K562 (cell line): ENCODE data around the gene CYFIP2. TPM values are rescaled to one million over a fixed set of nuclear protein-coding genes. Genes with fewer than 3 reads are reported as not detected.

Experiments used
- ATAC-seq: fragments of 200-7000 bp; cut with Tn5 transposase; 3 replicates; pipeline ENCODE4 v1.9.1; 2020; ENCODE audit warnings: moderate library complexity
- BruUV-seq: library from RNA; stranded (reverse); fragments of 400-500 nt; replicated peaks from 2 replicates; lab custom pipeline; 2021; lab: Mats Ljungman, UMichigan
- CTCF ChIA-PET: fragments of 300-600 bp; formaldehyde crosslinking; extraction: SDS; loops from one replicate; lab custom pipeline; 2021; ENCODE audit warnings: low intra/inter-chr PET ratio; lab: Yijun Ruan, JAX
- POLR2A ChIA-PET: fragments of 300-600, 350-650 bp; sonication (Branson Sonifier 250); formaldehyde crosslinking; extraction: SDS; loops from one replicate; lab custom pipeline; 2021; ENCODE audit warnings: antibody characterized with exemption, inconsistent platforms; lab: Yijun Ruan, JAX
- DNase-seq, 4 experiments: peaks; one replicate each; pipeline versions ENCODE4 v3.0.0 to v3.0.0-alpha.2; 2011 to 2018; ENCODE audit warnings: low spot score in 3 of 4, mixed read lengths in 3 of 4; ENCODE audit errors: extremely low read depth in 1 of 4
- FAIRE-seq: peaks from 2 replicates; lab custom pipeline; 2011; peaks lifted over from hg19 to GRCh38; lab: Jason Lieb, UNC
- H2AFZ ChIP-seq: 2 replicates; pipeline ENCODE4 v1.6.0; 2011; ENCODE audit warnings: low read depth, low read length, control low read depth, inconsistent platforms
- H3K27ac ChIP-seq: fragments of 200-600 bp; 3 replicates; pipeline ENCODE4 v1.8.0; 2011; ENCODE audit warnings: low read depth, mild to moderate bottlenecking, control low read depth, inconsistent platforms, low read length, moderate library complexity, mixed read lengths; ENCODE audit errors: extremely low read depth
- H3K27me3 ChIP-seq, 2 experiments: fragments of 300-600 bp in 1 of 2; 2 replicates in 1 of 2; 3 replicates in 1 of 2; pipeline versions ENCODE4 v1.6.0 to v1.8.0; 2011; ENCODE audit warnings: inconsistent platforms in 2 of 2, low read length in 2 of 2, mild to moderate bottlenecking in 1 of 2, mixed read lengths in 1 of 2, moderate library complexity in 1 of 2; ENCODE audit not compliant: control insufficient read depth in 2 of 2, insufficient read depth in 2 of 2
- H3K36me3 ChIP-seq: fragments of 300-600 bp; 3 replicates; pipeline ENCODE4 v1.8.0; 2011; ENCODE audit warnings: mild to moderate bottlenecking, low read length, inconsistent platforms; ENCODE audit not compliant: control insufficient read depth, insufficient read depth
- H3K4me1 ChIP-seq, 2 experiments: fragments of 200-600 bp in 1 of 2; replicated peaks in 1 of 2; 2 replicates in 1 of 2; 3 replicates in 1 of 2; pipeline versions ENCODE4 v1.5.1 to v1.8.0; 2011; ENCODE audit warnings: inconsistent platforms in 2 of 2, low read length in 2 of 2, mild to moderate bottlenecking in 1 of 2, mixed read lengths in 1 of 2, moderate library complexity in 1 of 2; ENCODE audit not compliant: control insufficient read depth in 2 of 2, insufficient read depth in 2 of 2
- H3K4me2 ChIP-seq: 2 replicates; pipeline ENCODE4 v1.6.1; 2011; ENCODE audit warnings: low read length, control low read depth, inconsistent platforms, mixed read lengths; ENCODE audit not compliant: insufficient read depth
- H3K4me3 ChIP-seq: fragments of 200-600 bp; sonication (generic), shearing (Covaris generic); 2 replicates; pipeline ENCODE4 v1.5.1; 2016; ENCODE audit warnings: control low read depth, inconsistent platforms
- H3K79me2 ChIP-seq: fragments of 200-600 bp; 3 replicates; pipeline ENCODE4 v1.8.0; 2011; ENCODE audit warnings: low read length, inconsistent platforms; ENCODE audit not compliant: control insufficient read depth, insufficient read depth
- H3K9ac ChIP-seq, 2 experiments: 2 replicates each; pipeline versions ENCODE4 v1.6.0 to v1.6.1; 2011; ENCODE audit warnings: low read depth in 2 of 2, low read length in 2 of 2, control low read depth in 1 of 2, inconsistent platforms in 1 of 2, mild to moderate bottlenecking in 1 of 2, mixed read lengths in 1 of 2; ENCODE audit not compliant: insufficient read depth in 1 of 2
- H3K9me1 ChIP-seq: one replicate; pipeline ENCODE4 v1.6.0; 2011; ENCODE audit warnings: inconsistent platforms, mild to moderate bottlenecking, low read length, moderate library complexity; ENCODE audit not compliant: control insufficient read depth, insufficient read depth
- H3K9me3 ChIP-seq: replicated peaks from 2 replicates; pipeline ENCODE4 v1.5.1; 2011; ENCODE audit warnings: low read depth, low read length, inconsistent platforms; ENCODE audit not compliant: control insufficient read depth, insufficient read depth
- H4K20me1 ChIP-seq: replicated peaks from 2 replicates; pipeline ENCODE4 v1.6.1; 2011; ENCODE audit warnings: low read length, inconsistent platforms, mixed read lengths; ENCODE audit not compliant: control insufficient read depth, insufficient read depth
- FOXK1 ChIP-seq: sonication (generic); formaldehyde crosslinking; IDR thresholded peaks from 2 replicates; pipeline ENCODE4 v1.8.0; 2022; ENCODE audit warnings: missing genetic modification reagents, mild to moderate bottlenecking, borderline replicate concordance
- IRF2 ChIP-seq: sonication (generic); formaldehyde crosslinking; IDR thresholded peaks from 2 replicates; pipeline ENCODE4 v1.8.1; 2022; ENCODE audit warnings: mild to moderate bottlenecking, missing genetic modification reagents
- KLF6 ChIP-seq: fragments of 250-450 bp; sonication (Bioruptor Pico); IDR thresholded peaks from 2 replicates; pipeline ENCODE4 v1.4.0; 2020; ENCODE audit warnings: mild to moderate bottlenecking, moderate library complexity, borderline replicate concordance
- NFIC ChIP-seq: fragments of 450-650 bp; IDR thresholded peaks from 2 replicates; pipeline ENCODE4 v1.6.1; 2017; ENCODE audit warnings: mild to moderate bottlenecking, inconsistent platforms
- PHB ChIP-seq: fragments of 250-450 bp; sonication (Bioruptor Pico); IDR thresholded peaks from 2 replicates; pipeline ENCODE4 v1.5.0; 2021
- RBM22 ChIP-seq: fragments of 200-400 bp; formaldehyde crosslinking; IDR thresholded peaks from 2 replicates; pipeline ENCODE4 v1.6.1; 2018; ENCODE audit warnings: low read length, low read depth; ENCODE audit not compliant: poor library complexity, severe bottlenecking
- SP1 ChIP-seq: sonication (generic); formaldehyde crosslinking; IDR thresholded peaks from 2 replicates; pipeline ENCODE4 v1.8.1; 2022; ENCODE audit warnings: mild to moderate bottlenecking, missing genetic modification reagents
- ZNF77 ChIP-seq: fragments of 250-450 bp; sonication (Bioruptor Pico); IDR thresholded peaks from 2 replicates; pipeline ENCODE4 v1.5.0; 2020
- WGBS: fragments of 100-300 bp; shearing (Covaris generic); methylation state at CpG from one replicate; pipeline ENCODE4 v1.1.6; 2016; ENCODE audit warnings: low coverage, mixed read lengths; ENCODE audit not compliant: insufficient coverage; ENCODE audit errors: missing lambda C conversion rate; 5-methylcytosine and 5-hydroxymethylcytosine counted together
- in situ Hi-C: fragments of 300-500 bp; cut with MboI; formaldehyde crosslinking; loops from 4 replicates; pipeline ENCODE4 v1.15.0; 2018; ENCODE audit warnings: inconsistent platforms, mixed read lengths
- intact Hi-C: fragments of 100-400 bp; cut with micrococcal nuclease; formaldehyde crosslinking; loops from 2 replicates; pipeline ENCODE4 v1.14.2; 2022
- polyA plus RNA-seq, 8 experiments: library from polyadenylated mRNA; depleted of rRNA in 4 of 8; stranded (reverse) in 5 of 8; unstranded in 3 of 8; fragments of >200 nt; fragmentation: Nextera tagmentation in 2 of 8; fragmentation: Illumina TruSeq in 1 of 8; extraction: Ambion mirVana in 2 of 8; extraction: Trizol in 1 of 8; gene quantifications; 2 replicates each; pipeline versions ENCODE4 v1.2.1 to v1.2.3, GENCODE V29; 2011 to 2014; ENCODE audit warnings: inconsistent platforms in 1 of 8, missing spikeins in 1 of 8
- total RNA-seq, 7 experiments: library from RNA; depleted of rRNA in 6 of 7; stranded (reverse); fragments of >200 nt in 6 of 7; fragmentation: Illumina TruSeq in 2 of 7; extraction: Trizol in 2 of 7; gene quantifications; 2 replicates each; pipeline versions ENCODE4 v1.2.1 to v1.2.3, GENCODE V29; 2011 to 2021; ENCODE audit warnings: low replicate concordance in 1 of 7
- TF ChIP-seq, protein P1 (sequence below): fragments of 200-800 bp; sonication (Bioruptor generic); IDR thresholded peaks from 2 replicates; pipeline ENCODE4 v1.6.1; 2017; ENCODE audit warnings: missing genetic modification characterization, missing compliant biosample characterization
- TF ChIP-seq, protein P2 (sequence below): fragments of 250-450 bp; sonication (Bioruptor Pico); IDR thresholded peaks from 2 replicates; pipeline ENCODE4 v1.5.0; 2021
- TF ChIP-seq, protein P3 (sequence below): fragments of 250-450 bp; sonication (Bioruptor Pico); IDR thresholded peaks from 2 replicates; pipeline ENCODE4 v1.5.0; 2021; ENCODE audit warnings: mild to moderate bottlenecking, moderate library complexity
- TF ChIP-seq, protein P4 (sequence below): fragments of 450-650 bp; IDR thresholded peaks from one replicate; pipeline ENCODE4 v1.6.1; 2018; ENCODE audit warnings: mild to moderate bottlenecking, moderate library complexity; ENCODE audit not compliant: partially characterized antibody
- TF ChIP-seq, protein P5 (sequence below): fragments of 250-450 bp; sonication (Bioruptor Pico); IDR thresholded peaks from 2 replicates; pipeline ENCODE4 v1.9.0; 2021; ENCODE audit warnings: mild to moderate bottlenecking, inconsistent platforms

Gene CYFIP2
- total and polyA plus RNA-seq, 9 of the 15 experiments (the other 6 are each of a cell fraction or from before 2014, with no cell fraction given), result 0.76 to 2.9 (median 1.4) TPM; not detected in 1

DNA sequence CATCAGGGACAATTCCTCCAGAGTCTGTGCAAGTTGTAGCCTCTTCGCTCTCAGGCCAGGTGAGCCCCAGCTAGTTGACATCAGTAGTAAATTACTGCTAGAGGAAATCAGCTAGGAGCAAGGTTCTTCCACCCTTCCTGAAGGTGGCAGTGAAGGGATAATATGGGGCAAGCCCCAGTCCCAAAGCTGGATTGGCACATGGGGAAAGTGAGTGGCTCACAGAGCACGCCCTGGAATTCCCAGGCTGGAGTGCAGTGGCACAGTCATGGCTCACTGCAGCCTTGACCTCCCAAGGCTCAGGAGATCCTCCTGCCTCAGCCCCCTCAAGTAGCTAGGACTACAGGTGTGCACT lies 82.1 kb downstream of the CYFIP2 start:
- no TSS peak for BruUV-seq
- intact Hi-C loops, result no loop called here
- DNase-seq (no peak), ATAC-seq (no peak), FAIRE-seq (no peak)
- Histone ChIP-seq H3K79me2 (no peaks in the 10 kb centered on the region), H3K4me2 (no peak overlapping the region), H3K9ac (no peak overlapping the region), H3K4me3 (no peak overlapping the region), H4K20me1 (no peaks in the 10 kb centered on the region), H3K27me3 (peaks cover 5 to 19% of the 10 kb centered on the region in 2 experiments; a peak in 4 of 5 replicates), H3K4me1 (no peaks in the 10 kb centered on the region), H3K9me1 (no peaks in the 10 kb centered on the region), H3K9me3 (no peaks in the 10 kb centered on the region), H3K36me3 (no peaks in the 10 kb centered on the region), H3K27ac (no peak overlapping the region), H2AFZ (no peak overlapping the region)
- in situ Hi-C loops, result loop anchor here (10.0 kb wide), 1 partner anchor 387 kb away; the partner anchor contains the start of gene THG1L
- ChIA-PET POLR2A (interaction anchor here (0.5 kb wide), 1 partner anchor 963 kb away, joined by 4 read pairs; no protein-coding TSS in a partner anchor), CTCF (no interaction called here)
- WGBS, result 0% methylated on average over 2 of the region's 2 CpGs
- no peak for TF ChIP-seq KLF6 (CRISPR knock-in tag)
- TF ChIP-seq, protein P1, sequence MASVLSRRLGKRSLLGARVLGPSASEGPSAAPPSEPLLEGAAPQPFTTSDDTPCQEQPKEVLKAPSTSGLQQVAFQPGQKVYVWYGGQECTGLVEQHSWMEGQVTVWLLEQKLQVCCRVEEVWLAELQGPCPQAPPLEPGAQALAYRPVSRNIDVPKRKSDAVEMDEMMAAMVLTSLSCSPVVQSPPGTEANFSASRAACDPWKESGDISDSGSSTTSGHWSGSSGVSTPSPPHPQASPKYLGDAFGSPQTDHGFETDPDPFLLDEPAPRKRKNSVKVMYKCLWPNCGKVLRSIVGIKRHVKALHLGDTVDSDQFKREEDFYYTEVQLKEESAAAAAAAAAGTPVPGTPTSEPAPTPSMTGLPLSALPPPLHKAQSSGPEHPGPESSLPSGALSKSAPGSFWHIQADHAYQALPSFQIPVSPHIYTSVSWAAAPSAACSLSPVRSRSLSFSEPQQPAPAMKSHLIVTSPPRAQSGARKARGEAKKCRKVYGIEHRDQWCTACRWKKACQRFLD (CRISPR knock-in tag), result no peak
- TF ChIP-seq, protein P2, sequence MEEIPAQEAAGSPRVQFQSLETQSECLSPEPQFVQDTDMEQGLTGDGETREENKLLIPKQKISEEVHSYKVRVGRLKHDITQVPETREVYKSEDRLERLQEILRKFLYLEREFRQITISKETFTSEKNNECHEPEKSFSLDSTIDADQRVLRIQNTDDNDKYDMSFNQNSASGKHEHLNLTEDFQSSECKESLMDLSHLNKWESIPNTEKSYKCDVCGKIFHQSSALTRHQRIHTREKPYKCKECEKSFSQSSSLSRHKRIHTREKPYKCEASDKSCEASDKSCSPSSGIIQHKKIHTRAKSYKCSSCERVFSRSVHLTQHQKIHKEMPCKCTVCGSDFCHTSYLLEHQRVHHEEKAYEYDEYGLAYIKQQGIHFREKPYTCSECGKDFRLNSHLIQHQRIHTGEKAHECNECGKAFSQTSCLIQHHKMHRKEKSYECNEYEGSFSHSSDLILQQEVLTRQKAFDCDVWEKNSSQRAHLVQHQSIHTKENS (CRISPR knock-in tag), result no peak
- TF ChIP-seq RBM22, result no peak
- no peak for TF ChIP-seq FOXK1 (CRISPR knock-in tag)
- TF ChIP-seq IRF2, result no peak
- TF ChIP-seq, protein P3, sequence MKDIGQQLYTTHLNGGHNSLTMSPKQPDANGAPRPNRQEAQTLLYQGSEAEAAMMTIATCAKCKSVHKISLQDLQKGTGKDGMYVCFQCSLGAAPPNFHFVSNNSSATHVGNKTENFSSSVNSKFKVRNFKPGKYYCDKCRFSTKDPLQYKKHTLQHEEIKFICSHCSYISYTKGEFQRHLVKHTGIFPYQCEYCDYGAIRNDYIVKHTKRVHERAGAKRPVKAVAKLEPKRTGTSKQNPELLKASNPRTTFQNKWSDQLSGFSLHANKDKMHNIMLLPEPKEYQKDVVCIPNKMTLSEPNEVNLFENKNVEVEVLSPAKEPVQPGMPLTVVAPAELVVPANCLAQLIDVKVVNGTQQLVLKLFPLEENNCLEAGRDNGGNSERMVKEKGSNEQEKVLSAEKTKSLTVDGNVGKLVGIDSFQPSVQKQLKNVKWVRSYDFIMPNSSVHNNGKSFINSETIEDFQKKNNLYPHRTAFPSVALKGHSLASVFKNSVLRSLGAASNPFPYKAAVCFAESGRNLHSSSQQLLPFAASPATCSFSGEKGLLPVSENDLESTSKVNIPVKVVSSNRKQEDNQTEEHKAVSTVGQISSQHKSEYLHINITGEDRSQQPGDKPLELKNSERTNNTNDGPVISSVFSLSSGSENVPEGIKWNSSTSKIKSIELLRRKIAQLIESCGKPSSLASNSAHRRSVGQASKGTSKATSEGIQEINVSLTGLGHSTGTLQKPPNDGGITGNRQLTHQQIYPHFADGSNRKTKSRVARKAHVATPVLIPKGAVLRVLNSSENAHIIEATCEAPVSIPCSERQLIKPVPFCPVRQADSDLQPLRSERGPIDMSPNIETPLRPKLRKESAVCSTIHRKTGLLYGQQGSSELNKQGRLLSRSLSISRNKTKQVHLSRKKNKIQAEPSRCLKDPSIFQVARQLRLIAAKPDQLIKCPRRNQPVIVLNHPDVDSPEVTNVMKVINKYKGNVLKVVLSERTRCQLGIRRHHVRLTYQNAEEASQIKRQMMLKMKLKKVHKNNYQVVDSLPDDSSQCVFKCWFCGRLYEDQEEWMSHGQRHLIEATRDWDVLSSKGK (CRISPR knock-in tag), result no peak
- TF ChIP-seq, protein P4, sequence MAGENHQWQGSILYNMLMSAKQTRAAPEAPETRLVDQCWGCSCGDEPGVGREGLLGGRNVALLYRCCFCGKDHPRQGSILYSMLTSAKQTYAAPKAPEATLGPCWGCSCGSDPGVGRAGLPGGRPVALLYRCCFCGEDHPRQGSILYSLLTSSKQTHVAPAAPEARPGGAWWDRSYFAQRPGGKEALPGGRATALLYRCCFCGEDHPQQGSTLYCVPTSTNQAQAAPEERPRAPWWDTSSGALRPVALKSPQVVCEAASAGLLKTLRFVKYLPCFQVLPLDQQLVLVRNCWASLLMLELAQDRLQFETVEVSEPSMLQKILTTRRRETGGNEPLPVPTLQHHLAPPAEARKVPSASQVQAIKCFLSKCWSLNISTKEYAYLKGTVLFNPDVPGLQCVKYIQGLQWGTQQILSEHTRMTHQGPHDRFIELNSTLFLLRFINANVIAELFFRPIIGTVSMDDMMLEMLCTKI, result no peak
- TF ChIP-seq, protein P5, sequence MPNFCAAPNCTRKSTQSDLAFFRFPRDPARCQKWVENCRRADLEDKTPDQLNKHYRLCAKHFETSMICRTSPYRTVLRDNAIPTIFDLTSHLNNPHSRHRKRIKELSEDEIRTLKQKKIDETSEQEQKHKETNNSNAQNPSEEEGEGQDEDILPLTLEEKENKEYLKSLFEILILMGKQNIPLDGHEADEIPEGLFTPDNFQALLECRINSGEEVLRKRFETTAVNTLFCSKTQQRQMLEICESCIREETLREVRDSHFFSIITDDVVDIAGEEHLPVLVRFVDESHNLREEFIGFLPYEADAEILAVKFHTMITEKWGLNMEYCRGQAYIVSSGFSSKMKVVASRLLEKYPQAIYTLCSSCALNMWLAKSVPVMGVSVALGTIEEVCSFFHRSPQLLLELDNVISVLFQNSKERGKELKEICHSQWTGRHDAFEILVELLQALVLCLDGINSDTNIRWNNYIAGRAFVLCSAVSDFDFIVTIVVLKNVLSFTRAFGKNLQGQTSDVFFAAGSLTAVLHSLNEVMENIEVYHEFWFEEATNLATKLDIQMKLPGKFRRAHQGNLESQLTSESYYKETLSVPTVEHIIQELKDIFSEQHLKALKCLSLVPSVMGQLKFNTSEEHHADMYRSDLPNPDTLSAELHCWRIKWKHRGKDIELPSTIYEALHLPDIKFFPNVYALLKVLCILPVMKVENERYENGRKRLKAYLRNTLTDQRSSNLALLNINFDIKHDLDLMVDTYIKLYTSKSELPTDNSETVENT (CRISPR knock-in tag), result no peak
- no peak for TF ChIP-seq SP1 (CRISPR knock-in tag)
- TF ChIP-seq PHB, result no peak
- no peak for TF ChIP-seq ZNF77
- no peak for TF ChIP-seq NFIC
